ENCODE data around the gene RASGRP4. TPM values are rescaled to one million over a fixed set of nuclear protein-coding genes. Genes with fewer than 3 reads are reported as not detected.

The RASGRP4 gene
- total RNA-seq, 1 donor from 2014 or later, result 8.1 TPM

DNA sequence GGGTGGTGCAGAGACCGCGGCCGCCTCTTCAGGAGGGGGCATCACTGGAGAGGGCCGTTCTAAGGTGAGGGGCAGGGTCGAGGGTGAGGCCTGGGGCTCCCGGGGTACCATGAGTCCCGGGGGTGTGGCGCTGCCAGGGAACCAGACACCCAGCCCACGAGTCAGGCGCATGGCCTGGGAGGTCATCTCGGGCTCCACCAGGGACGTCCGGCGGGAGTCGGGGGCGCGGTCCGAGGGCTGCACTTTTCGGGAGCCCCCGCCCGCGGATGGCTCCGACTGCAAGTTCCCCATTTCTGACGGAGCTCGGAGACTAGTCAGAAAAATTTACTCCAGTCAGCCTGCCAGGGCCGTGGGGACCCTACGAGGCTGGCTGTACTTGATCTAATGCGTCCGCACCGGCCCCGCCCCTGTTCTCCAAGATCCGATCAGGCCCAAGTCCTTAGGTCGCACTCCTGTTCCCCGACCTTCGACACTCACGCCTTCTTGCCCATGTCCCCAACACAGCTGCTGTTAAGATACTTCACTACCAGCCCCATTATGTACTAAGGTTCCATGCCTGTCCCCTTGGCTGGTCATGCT, 39.0 kb downstream of the RASGRP4 start:
- H3K27ac Mint-ChIP-seq (ENCODE audit: unreplicated experiment), result no peak overlapping the region
- peaks cover 26% of the 10 kb centered on the region for H3K27me3 Mint-ChIP-seq (ENCODE audit: unreplicated experiment)
- TF ChIP-seq, protein P1, sequence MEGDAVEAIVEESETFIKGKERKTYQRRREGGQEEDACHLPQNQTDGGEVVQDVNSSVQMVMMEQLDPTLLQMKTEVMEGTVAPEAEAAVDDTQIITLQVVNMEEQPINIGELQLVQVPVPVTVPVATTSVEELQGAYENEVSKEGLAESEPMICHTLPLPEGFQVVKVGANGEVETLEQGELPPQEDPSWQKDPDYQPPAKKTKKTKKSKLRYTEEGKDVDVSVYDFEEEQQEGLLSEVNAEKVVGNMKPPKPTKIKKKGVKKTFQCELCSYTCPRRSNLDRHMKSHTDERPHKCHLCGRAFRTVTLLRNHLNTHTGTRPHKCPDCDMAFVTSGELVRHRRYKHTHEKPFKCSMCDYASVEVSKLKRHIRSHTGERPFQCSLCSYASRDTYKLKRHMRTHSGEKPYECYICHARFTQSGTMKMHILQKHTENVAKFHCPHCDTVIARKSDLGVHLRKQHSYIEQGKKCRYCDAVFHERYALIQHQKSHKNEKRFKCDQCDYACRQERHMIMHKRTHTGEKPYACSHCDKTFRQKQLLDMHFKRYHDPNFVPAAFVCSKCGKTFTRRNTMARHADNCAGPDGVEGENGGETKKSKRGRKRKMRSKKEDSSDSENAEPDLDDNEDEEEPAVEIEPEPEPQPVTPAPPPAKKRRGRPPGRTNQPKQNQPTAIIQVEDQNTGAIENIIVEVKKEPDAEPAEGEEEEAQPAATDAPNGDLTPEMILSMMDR (IDR thresholded peaks at IDR 0.05; ENCODE audit: unreplicated experiment), result no peak
- H3K4me1 Mint-ChIP-seq (ENCODE audit: unreplicated experiment), result peaks cover 12% of the 10 kb centered on the region
- no peak for DNase-seq (ENCODE audit: low spot score)
- peak overlapping the region; percentile 86 for H3K4me3 Mint-ChIP-seq (ENCODE audit: unreplicated experiment)
- H3K36me3 Mint-ChIP-seq (ENCODE audit: low read depth, unreplicated experiment), result peaks cover 15% of the 10 kb centered on the region
- H3K9me3 Mint-ChIP-seq (ENCODE audit: unreplicated experiment), result no peaks in the 10 kb centered on the region

DNA sequence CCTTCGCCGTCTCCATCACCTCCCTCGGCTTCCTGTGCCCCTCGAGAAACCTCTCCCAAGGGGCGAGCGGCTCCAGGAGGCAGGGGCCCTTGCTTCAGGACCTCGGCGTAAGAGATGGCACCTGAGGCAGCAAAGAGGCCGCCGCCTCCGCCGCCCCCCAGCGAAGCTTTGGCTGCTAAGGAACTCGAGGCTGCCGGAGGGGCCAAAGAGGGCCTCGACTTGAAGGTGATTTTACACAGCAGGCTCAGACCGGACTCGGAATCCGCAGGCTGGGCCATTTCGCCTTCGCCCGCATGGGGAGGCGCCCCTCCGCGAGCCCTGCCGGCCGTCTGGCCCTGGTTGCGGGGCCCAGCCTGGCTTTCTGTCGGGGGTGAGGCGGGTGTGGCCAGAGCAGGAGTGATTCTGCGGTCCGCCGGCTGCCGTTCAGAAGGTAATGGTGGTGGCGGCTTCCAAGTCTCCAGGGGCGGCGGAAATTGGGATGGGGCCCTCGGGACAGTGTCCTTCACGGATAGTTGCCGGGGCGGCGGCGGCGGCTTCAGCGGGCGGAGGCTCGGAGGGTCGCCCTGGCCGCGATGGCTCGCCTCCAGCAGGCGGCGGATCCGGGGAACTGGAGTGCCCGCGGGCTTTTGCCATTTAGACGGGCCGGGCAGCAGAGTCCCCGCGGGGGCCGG, 39.6 kb downstream of the RASGRP4 start:
- Mint-ChIP-seq H3K27me3 (ENCODE audit: unreplicated experiment) (peaks cover 27% of the 10 kb centered on the region), H3K4me3 (ENCODE audit: unreplicated experiment) (no peak overlapping the region), H3K36me3 (ENCODE audit: low read depth, unreplicated experiment) (peaks cover 21% of the 10 kb centered on the region), H3K4me1 (ENCODE audit: unreplicated experiment) (peaks cover 12% of the 10 kb centered on the region), H3K27ac (ENCODE audit: unreplicated experiment) (no peak overlapping the region), H3K9me3 (ENCODE audit: unreplicated experiment) (no peaks in the 10 kb centered on the region)
- peak; percentile 28 for DNase-seq (ENCODE audit: low spot score)
- TF ChIP-seq, protein P1 (IDR thresholded peaks at IDR 0.05; ENCODE audit: unreplicated experiment), result no peak

DNA sequence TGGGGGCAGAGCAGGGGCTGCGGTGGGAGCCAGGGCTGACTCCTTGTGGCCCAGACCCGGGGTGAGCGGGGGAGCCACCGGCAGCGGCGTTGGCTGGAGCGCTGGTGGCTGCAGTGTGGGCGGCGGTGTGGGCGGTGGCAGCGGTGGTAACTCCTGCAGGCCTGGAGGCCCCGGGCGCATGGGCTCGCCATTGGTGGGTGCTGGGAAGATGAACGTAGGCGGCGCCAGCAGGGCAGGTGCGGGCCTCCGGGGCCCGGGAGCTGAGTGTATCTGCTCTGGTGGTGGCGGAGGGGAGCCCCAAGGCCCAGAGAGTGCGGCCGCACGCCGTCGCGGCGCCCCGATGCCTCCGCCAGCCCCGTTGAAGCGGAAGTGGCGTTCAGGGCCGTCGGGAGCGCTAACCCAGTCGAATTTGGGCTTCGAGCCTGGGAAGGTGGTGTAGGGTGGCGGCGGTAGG, 40.2 kb downstream of the RASGRP4 start:
- no peak overlapping the region for H3K4me3 Mint-ChIP-seq (ENCODE audit: unreplicated experiment)
- no peak overlapping the region for H3K27ac Mint-ChIP-seq (ENCODE audit: unreplicated experiment)
- TF ChIP-seq, protein P1 (IDR thresholded peaks at IDR 0.05; ENCODE audit: unreplicated experiment), result no peak
- H3K9me3 Mint-ChIP-seq (ENCODE audit: unreplicated experiment), result no peaks in the 10 kb centered on the region
- peak; percentile 14 for DNase-seq (ENCODE audit: low spot score)
- H3K36me3 Mint-ChIP-seq (ENCODE audit: low read depth, unreplicated experiment), result peaks cover 20% of the 10 kb centered on the region
- H3K27me3 Mint-ChIP-seq (ENCODE audit: unreplicated experiment), result peaks cover 21% of the 10 kb centered on the region
- H3K4me1 Mint-ChIP-seq (ENCODE audit: unreplicated experiment), result peaks cover 12% of the 10 kb centered on the region

GRCh38 chr19:38385057-38385803, 40.8 kb downstream of the RASGRP4 start:
- TF ChIP-seq, protein P1 (IDR thresholded peaks at IDR 0.05; ENCODE audit: unreplicated experiment), result no peak
- peaks cover 20% of the 10 kb centered on the region for H3K27me3 Mint-ChIP-seq (ENCODE audit: unreplicated experiment)
- H3K4me1 Mint-ChIP-seq (ENCODE audit: unreplicated experiment), result peaks cover 12% of the 10 kb centered on the region
- DNase-seq (ENCODE audit: low spot score), result no peak
- peaks cover 20% of the 10 kb centered on the region for H3K36me3 Mint-ChIP-seq (ENCODE audit: low read depth, unreplicated experiment)
- H3K4me3 Mint-ChIP-seq (ENCODE audit: unreplicated experiment), result no peak overlapping the region
- no peaks in the 10 kb centered on the region for H3K9me3 Mint-ChIP-seq (ENCODE audit: unreplicated experiment)
- H3K27ac Mint-ChIP-seq (ENCODE audit: unreplicated experiment), result no peak overlapping the region
